ENCODE results near the gene TFAP2A. TPM values are rescaled to one million over a fixed set of nuclear protein-coding genes. Genes with fewer than 3 reads are reported as not detected.
A peak's percentile ranks its signal among the peaks of the same experiment; 100 is the strongest.

Gene TFAP2A
- 0.78 TPM in 1 of 2 replicates, not detected in the other for polyA plus RNA-seq
- polyA minus RNA-seq, result not detected in 2 replicates

DNA sequence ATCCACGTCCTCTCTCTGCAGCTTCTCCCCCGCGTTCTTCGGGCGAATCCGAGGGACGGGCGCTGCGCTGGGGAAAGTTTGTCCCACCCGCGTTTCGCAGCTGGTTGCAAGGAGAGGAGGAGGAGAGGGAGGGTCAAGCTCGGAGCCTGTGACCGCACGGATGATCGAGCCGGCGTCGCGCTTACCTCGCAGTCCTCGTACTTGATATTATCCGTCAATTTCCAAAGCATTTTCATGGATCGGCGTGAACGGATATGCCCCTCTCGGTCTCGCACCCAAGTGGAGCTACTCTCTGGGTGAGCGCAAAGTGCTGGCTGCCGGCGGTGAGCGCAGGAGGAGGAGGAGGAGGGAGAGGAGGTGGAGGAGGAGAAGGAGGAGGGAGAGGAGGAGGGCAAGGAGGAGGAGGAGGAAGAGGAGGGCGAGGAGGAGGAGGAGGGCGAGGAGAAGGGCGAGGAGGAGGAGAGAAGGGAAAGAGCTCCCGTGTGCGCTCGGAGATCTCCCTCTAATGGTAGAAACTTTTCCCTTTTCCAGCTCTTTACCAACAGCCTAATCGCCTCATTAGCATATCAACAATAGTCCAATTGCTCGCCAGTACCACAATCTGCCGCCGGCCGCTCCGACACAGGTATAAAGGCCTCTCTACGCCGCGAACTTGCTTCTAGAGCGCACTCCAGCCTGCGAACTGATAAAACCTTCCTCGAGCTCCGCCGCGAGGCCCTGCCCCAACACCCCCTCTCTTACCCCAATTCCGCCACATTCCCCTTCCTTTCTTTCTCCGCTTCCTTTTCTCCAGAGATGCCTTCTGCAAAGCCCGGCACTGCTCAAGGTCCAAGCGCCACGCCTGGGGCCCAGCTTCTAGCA is at the start of gene TFAP2A:
TFAP2A (minus strand) TSS at position 319 of the 861 bp plus-strand sequence; CDS start at position 236, 83 bp downstream.
- Histone ChIP-seq H3K79me2 (replicated peaks; ENCODE audit: insufficient read depth, low read length) (no peaks in the 10 kb centered on the region), H3K9me3 (ENCODE audit: low read length) (peaks cover 1% of the 10 kb centered on the region), H3K27ac (ENCODE audit: low read length) (no peak within 1 kb of the TSS), H3K36me3 (ENCODE audit: insufficient read depth, low read length) (no peaks in the 10 kb centered on the region), H3K4me2 (ENCODE audit: low read length) (no peak within 1 kb of the TSS), H3K9me2 (ENCODE audit: insufficient read depth, low read length) (no peaks in the 10 kb centered on the region), H3K27me3 (ENCODE audit: insufficient read depth, low read depth, low read length) (peaks cover 99% of the 10 kb centered on the region), H4K20me1 (ENCODE audit: insufficient read depth) (no peaks in the 10 kb centered on the region), H3F3A (ENCODE audit: insufficient read depth, low read length, poor library complexity, severe bottlenecking) (no peaks in the 10 kb centered on the region), H3K9ac (ENCODE audit: low read length) (no peak within 1 kb of the TSS), H2AFZ (ENCODE audit: low read depth, low read length) (no peak within 1 kb of the TSS), H3K4me3 (ENCODE audit: low read length) (peak within 1 kb of the TSS; percentile 16)
- no peak for TF ChIP-seq POLR2AphosphoS5 (IDR thresholded peaks at IDR 0.05)
- peak; percentile 31 for TF ChIP-seq EZH2 (IDR thresholded peaks at IDR 0.05; ENCODE audit: borderline replicate concordance, insufficient read depth, low read length, poor library complexity, severe bottlenecking)
- TF ChIP-seq RAD21 (conservative IDR thresholded peaks at IDR 0.05), result peak; percentile 18
- no peak for TF ChIP-seq EP300 (conservative IDR thresholded peaks at IDR 0.05; ENCODE audit: poor library complexity, severe bottlenecking)
- TF ChIP-seq, protein P1, sequence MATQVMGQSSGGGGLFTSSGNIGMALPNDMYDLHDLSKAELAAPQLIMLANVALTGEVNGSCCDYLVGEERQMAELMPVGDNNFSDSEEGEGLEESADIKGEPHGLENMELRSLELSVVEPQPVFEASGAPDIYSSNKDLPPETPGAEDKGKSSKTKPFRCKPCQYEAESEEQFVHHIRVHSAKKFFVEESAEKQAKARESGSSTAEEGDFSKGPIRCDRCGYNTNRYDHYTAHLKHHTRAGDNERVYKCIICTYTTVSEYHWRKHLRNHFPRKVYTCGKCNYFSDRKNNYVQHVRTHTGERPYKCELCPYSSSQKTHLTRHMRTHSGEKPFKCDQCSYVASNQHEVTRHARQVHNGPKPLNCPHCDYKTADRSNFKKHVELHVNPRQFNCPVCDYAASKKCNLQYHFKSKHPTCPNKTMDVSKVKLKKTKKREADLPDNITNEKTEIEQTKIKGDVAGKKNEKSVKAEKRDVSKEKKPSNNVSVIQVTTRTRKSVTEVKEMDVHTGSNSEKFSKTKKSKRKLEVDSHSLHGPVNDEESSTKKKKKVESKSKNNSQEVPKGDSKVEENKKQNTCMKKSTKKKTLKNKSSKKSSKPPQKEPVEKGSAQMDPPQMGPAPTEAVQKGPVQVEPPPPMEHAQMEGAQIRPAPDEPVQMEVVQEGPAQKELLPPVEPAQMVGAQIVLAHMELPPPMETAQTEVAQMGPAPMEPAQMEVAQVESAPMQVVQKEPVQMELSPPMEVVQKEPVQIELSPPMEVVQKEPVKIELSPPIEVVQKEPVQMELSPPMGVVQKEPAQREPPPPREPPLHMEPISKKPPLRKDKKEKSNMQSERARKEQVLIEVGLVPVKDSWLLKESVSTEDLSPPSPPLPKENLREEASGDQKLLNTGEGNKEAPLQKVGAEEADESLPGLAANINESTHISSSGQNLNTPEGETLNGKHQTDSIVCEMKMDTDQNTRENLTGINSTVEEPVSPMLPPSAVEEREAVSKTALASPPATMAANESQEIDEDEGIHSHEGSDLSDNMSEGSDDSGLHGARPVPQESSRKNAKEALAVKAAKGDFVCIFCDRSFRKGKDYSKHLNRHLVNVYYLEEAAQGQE (IDR thresholded peaks at IDR 0.05; ENCODE audit: borderline replicate concordance), result no peak

DNA sequence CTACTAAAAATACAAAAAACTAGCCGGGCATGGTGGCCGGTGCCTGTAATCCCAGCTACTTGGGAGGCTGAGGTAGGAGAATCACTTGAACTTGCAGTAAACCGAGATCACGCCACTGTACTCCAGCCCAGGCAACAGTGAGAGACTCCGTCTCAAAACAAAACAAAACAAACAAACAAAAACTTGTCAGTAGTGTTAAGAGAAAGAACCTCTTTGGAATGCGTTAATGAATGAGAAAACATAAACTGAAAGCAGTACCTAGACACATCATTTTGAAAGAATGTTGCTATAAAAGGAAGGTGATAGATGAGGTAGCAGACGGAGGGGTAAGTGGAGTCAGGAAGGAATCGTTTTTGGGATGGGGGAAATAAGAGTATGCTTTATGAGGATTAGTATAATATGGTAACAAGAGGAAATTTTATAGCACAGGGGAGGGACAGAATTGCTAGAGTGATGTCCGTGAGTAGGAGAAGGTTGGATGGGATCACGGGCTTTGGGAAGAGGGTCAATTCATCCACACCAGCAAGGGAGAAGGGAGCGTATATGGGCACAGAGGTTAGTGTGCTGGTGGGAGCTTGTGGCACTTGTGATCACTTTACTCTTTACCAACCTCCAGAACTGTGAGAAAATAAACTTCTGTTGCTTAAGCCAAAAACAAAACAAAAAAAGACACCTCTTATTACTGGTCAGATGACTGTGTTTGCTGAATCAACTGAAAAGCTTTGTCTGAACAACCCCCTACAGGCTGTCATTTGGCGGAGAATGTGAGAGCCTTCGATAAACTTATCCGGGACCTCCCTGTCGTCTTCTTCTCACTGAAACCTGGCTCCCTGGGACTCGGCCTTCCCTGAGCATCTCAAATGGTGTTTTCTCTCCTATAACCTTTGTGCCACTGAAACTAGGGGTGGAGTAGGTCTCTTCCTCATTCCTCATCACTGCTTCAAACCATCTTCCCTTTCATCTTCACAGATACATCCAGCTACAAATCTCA is 48.9 kb upstream of the TFAP2A start:
- H3K9ac ChIP-seq (ENCODE audit: low read length), result no peak overlapping the region
- no peaks in the 10 kb centered on the region for H3K9me3 ChIP-seq (ENCODE audit: low read length)
- no peak overlapping the region for H3K4me3 ChIP-seq (ENCODE audit: low read length)
- TF ChIP-seq TAF1 (IDR thresholded peaks at IDR 0.05; ENCODE audit: low read depth) (no peak), EP300 (conservative IDR thresholded peaks at IDR 0.05; ENCODE audit: poor library complexity, severe bottlenecking) (no peak), MXI1 (conservative IDR thresholded peaks at IDR 0.05; ENCODE audit: poor library complexity, severe bottlenecking) (no peak), RAD21 (conservative IDR thresholded peaks at IDR 0.05) (no peak), SMC3 (conservative IDR thresholded peaks at IDR 0.05; ENCODE audit: poor library complexity) (no peak), POLR2AphosphoS5 (IDR thresholded peaks at IDR 0.05) (no peak), EZH2 (IDR thresholded peaks at IDR 0.05; ENCODE audit: borderline replicate concordance, insufficient read depth, low read length, poor library complexity, severe bottlenecking) (no peak)
- TF ChIP-seq, protein P1 (IDR thresholded peaks at IDR 0.05; ENCODE audit: borderline replicate concordance), result no peak
- TF ChIP-seq, protein P2, sequence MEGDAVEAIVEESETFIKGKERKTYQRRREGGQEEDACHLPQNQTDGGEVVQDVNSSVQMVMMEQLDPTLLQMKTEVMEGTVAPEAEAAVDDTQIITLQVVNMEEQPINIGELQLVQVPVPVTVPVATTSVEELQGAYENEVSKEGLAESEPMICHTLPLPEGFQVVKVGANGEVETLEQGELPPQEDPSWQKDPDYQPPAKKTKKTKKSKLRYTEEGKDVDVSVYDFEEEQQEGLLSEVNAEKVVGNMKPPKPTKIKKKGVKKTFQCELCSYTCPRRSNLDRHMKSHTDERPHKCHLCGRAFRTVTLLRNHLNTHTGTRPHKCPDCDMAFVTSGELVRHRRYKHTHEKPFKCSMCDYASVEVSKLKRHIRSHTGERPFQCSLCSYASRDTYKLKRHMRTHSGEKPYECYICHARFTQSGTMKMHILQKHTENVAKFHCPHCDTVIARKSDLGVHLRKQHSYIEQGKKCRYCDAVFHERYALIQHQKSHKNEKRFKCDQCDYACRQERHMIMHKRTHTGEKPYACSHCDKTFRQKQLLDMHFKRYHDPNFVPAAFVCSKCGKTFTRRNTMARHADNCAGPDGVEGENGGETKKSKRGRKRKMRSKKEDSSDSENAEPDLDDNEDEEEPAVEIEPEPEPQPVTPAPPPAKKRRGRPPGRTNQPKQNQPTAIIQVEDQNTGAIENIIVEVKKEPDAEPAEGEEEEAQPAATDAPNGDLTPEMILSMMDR (IDR thresholded peaks at IDR 0.05; ENCODE audit: poor library complexity, severe bottlenecking), result no peak
- no peak overlapping the region for H3K4me2 ChIP-seq (ENCODE audit: low read length)
- H3K36me3 ChIP-seq (ENCODE audit: insufficient read depth, low read length), result no peaks in the 10 kb centered on the region
- no peaks in the 10 kb centered on the region for H3K79me2 ChIP-seq (replicated peaks; ENCODE audit: insufficient read depth, low read length)
- H2AFZ ChIP-seq (ENCODE audit: low read depth, low read length), result no peak overlapping the region
- H4K20me1 ChIP-seq (ENCODE audit: insufficient read depth), result no peaks in the 10 kb centered on the region
- H3K9me2 ChIP-seq (ENCODE audit: insufficient read depth, low read length), result no peaks in the 10 kb centered on the region
- H3K27me3 ChIP-seq (ENCODE audit: insufficient read depth, low read depth, low read length), result no peaks in the 10 kb centered on the region
- no peak overlapping the region for H3K27ac ChIP-seq (ENCODE audit: low read length)
- no peaks in the 10 kb centered on the region for H3F3A ChIP-seq (ENCODE audit: insufficient read depth, low read length, poor library complexity, severe bottlenecking)

Measured in neural cell (in vitro differentiated cells).